ENCODE results near the gene ANKRD60. TPM values are rescaled to one million over a fixed set of nuclear protein-coding genes. Genes with fewer than 3 reads are reported as not detected.

Gene ANKRD60
- total RNA-seq, 2 donors from 2014 or later = not detected

DNA sequence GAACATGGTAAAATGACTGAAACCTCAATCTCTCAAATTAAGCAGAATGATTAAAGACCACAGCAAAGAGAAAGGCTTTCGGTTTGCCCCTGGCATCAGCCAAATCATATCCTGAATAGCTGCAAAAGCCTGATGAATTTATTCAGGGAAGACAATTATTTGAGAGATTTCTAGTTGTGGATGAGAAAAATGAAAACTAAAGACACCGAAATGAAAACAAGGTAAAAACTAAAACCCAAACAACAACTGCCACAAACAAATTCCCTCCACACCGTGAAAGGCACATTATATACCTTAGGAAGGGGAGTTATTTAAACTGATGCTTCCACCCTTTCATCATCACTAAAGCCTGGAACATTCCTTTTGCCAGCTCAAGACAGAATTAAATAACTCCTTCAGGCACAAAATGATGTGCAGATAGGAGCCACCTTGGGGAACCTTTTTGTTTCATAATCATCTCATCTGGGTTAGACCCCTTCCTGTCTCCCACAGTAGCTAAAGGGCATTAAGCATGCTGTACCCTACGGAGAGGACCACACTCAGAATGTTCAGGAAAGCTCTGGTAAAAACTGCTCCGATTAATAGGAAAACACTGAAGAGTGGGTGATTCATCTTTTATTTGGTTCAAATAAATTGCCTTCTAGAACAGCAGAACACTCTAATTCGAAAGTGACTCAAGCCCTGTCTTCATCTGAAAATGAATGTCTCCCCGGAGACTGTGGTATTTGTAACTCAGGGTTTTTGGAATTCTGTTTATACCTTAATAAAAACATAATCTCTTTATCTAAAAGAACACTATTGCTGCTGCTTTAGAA is 9.1 kb upstream of the ANKRD60 start:
- H3K4me3 Mint-ChIP-seq = peak overlapping the region; percentile 80
- no peaks in the 10 kb centered on the region for H3K27me3 Mint-ChIP-seq
- ATAC-seq (replicated peaks) = peak; percentile 18
- peaks cover 16% of the 10 kb centered on the region for H3K4me1 Mint-ChIP-seq
- H3K27ac Mint-ChIP-seq = peak overlapping the region; percentile 51
- H3K36me3 Mint-ChIP-seq (ENCODE audit: low read depth) = peaks cover 33% of the 10 kb centered on the region
- H3K9me3 Mint-ChIP-seq = no peaks in the 10 kb centered on the region

DNA sequence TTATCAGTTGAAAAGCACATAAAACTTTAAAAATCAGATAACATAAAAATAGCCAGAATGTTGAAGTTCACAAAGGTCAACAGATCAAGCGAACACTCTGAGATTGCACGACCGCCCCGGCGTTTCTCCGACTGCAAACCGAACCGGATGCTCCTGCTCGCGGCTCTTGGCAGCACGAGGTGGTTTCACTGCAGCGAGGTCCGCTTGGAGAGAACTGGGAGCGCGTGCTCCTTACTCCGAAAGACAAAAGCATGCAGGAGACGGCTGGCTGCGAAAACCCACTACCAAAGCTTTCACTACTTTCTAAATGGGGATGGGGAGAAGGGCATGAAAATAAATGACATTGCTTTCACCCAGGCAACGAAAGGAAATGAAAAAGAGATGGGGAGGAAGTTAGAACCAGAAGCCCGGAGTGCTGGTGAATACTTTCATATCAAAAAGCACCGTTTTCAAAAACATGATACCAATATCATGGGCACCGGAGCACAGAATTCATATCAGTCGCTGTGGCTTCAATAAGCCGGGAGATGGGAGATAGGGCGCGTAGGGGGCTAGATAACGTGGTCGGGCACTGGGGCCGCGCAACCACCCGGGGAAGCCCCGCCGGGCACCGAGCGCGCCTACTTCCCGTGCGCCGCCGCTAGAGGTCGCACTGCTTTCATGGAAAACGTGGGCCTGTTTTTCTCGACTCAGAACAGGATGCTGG is 8.3 kb upstream of the ANKRD60 start:
- ATAC-seq (replicated peaks) = peak; percentile 94
- peaks cover 25% of the 10 kb centered on the region for H3K36me3 Mint-ChIP-seq (ENCODE audit: low read depth)
- peaks cover 16% of the 10 kb centered on the region for H3K4me1 Mint-ChIP-seq
- H3K27ac Mint-ChIP-seq = peak overlapping the region; percentile 51
- no peaks in the 10 kb centered on the region for H3K27me3 Mint-ChIP-seq
- H3K4me3 Mint-ChIP-seq = peak overlapping the region; percentile 80
- H3K9me3 Mint-ChIP-seq = no peaks in the 10 kb centered on the region

DNA sequence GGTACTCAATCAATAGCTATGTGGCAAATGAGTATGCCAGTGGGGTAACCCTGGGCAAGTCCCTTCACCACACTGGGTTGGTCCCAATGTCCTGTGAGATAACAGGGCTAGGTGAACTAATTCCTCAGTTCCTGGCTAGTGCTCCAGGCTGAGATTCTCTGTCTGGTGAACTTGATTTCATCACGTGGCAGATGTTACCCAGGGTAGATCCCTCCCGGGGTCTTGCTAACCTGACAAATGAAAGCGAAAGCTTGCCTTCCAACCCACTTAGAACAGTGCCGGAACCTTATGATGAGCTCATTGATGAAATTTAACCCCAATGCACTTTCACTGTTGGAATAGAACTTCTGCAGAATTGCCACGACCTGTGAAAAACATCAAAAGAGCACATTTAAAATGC is 6.6 kb upstream of the ANKRD60 start:
- H3K36me3 Mint-ChIP-seq (ENCODE audit: low read depth) = peaks cover 23% of the 10 kb centered on the region
- no peak overlapping the region for H3K27ac Mint-ChIP-seq
- peaks cover 3% of the 10 kb centered on the region for H3K27me3 Mint-ChIP-seq
- H3K4me1 Mint-ChIP-seq = peaks cover 16% of the 10 kb centered on the region
- H3K4me3 Mint-ChIP-seq = peak overlapping the region; percentile 32
- no peaks in the 10 kb centered on the region for H3K9me3 Mint-ChIP-seq
- ATAC-seq (replicated peaks) = no peak

DNA sequence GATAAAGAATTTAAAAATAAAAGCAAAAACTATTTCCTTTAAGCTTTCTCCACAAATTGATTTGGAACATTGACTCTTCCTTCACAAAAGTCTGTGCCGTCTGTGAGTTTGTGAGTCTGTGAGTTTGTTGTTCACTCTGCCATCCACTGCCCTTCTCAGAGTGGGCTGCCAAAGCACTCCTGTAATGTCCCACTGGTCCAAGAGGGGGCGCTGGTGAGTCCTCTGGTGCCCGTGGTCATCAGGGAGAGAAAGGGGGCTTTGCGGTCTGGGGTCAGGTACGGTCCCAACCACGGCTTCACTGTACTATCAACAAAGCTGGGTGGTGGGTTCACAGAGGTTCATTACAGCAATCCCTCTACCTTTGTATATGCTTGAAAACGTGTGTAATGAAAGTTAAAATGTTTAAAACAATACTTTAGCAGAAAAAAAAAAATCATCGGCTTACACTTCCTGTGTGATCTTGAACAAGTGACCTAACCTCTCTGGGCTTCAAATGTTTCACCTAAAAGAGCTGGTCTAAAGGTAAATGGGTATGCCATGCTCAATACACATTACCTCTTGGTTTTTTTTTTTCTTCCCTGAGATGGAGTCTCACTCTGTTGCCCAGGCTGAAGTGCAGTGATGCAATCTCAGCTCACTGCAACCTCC is 5.6 kb upstream of the ANKRD60 start:
- Mint-ChIP-seq H3K27ac (no peak overlapping the region), H3K36me3 (ENCODE audit: low read depth) (peaks cover 27% of the 10 kb centered on the region), H3K27me3 (peaks cover 13% of the 10 kb centered on the region), H3K4me1 (peaks cover 22% of the 10 kb centered on the region), H3K9me3 (no peaks in the 10 kb centered on the region), H3K4me3 (no peak overlapping the region)
- no peak for ATAC-seq (replicated peaks)

DNA sequence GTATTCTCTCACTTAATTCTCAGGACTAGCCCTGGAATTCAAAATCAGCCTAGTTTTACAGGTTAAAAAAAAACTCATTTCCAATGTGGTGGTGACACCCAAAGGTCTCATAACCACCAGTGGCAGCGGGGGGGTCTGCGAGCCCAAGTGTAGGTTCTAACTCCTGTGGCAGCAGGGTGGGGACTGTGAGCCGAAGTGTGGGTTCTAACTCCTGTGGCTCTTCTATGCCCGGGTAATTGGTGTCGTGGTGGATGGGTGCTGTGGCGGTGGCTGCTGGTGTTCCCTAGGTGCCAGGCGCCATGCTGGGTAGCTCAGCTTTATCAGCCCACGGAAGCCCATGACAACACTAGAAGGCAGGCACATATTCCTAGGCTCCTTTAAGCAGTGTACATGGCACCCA is 4.9 kb upstream of the ANKRD60 start:
- peaks cover 15% of the 10 kb centered on the region for H3K27me3 Mint-ChIP-seq
- no peak overlapping the region for H3K4me3 Mint-ChIP-seq
- H3K27ac Mint-ChIP-seq = no peak overlapping the region
- peaks cover 30% of the 10 kb centered on the region for H3K36me3 Mint-ChIP-seq (ENCODE audit: low read depth)
- peaks cover 25% of the 10 kb centered on the region for H3K4me1 Mint-ChIP-seq
- ATAC-seq (replicated peaks) = no peak
- no peaks in the 10 kb centered on the region for H3K9me3 Mint-ChIP-seq

DNA sequence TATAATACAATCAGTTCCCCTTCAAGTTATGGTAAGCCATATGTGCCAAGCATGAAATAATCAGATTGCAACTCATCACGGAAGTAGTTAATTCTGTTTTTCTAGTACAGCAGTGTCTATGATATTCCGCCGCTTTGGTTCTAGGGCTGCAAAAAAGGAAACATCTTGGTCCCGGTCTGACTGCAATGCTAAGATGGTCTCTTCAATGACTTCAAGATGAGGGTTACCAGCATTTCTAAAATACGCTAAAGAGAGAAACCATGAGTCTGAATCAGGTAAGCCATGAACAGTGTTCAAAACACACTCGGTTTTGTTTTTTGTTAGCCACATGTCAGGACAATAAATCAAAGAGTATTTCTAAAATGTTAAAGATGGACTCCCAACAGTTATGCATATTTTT is 3.2 kb upstream of the ANKRD60 start:
- H3K27me3 Mint-ChIP-seq = peaks cover 30% of the 10 kb centered on the region
- H3K27ac Mint-ChIP-seq = no peak overlapping the region
- H3K36me3 Mint-ChIP-seq (ENCODE audit: low read depth) = peaks cover 35% of the 10 kb centered on the region
- ATAC-seq (replicated peaks) = no peak
- no peaks in the 10 kb centered on the region for H3K9me3 Mint-ChIP-seq
- H3K4me1 Mint-ChIP-seq = peaks cover 16% of the 10 kb centered on the region
- H3K4me3 Mint-ChIP-seq = no peak overlapping the region

DNA sequence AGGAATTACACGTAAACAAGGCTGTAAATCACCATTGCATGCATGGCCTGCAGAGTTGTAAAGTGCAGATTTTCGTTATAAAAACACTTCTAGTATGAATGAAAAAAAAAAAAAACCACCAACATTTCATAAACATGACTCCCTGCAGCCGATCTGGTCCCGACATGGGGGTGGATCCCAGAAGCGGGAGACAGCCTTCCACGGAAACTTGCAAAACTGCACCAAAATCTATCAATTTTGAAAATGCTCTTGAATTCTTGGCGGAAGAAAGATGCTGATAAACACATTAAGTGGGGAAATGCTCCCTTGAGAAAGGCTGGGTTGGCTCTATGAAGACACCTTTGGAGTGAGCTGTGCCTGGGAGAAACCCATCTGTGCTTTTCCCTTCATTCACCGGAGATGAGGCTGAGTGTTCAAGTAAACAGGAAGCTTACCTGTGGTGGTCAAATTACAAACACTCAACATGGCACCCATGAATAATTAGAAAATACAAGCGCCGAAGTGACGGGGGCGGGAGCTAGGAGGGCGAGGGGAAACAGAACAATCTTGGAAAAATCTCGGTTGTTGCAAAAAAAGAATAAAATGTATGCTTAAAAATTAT is 845 bp upstream of the ANKRD60 start:
- H3K4me1 Mint-ChIP-seq = peaks cover 9% of the 10 kb centered on the region
- peaks cover 24% of the 10 kb centered on the region for H3K36me3 Mint-ChIP-seq (ENCODE audit: low read depth)
- H3K27ac Mint-ChIP-seq = no peak overlapping the region
- H3K27me3 Mint-ChIP-seq = peaks cover 43% of the 10 kb centered on the region
- H3K9me3 Mint-ChIP-seq = no peaks in the 10 kb centered on the region
- ATAC-seq (replicated peaks) = no peak
- peak overlapping the region; percentile 55 for H3K4me3 Mint-ChIP-seq

DNA sequence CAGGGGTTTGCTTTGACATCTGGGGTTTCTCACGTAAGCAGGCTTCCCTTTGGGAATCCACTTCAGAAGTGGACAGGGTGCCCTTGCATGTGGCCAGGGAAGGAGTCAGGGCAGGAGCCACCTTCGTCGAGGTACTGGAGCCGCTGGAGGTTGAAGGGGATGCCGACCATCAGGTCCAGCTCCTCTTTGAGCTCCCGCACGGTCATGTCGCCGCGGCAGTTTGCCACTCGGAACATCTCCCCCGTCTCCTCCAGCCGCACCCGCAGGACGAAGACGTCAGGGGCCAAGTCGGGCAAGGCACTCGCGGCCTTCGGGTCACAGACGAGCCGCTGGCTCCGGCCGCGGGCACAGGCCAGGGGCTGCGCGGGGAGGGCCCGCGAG is 360 bp downstream of the ANKRD60 start:
- Mint-ChIP-seq H3K4me1 (peaks cover 12% of the 10 kb centered on the region), H3K27me3 (peaks cover 45% of the 10 kb centered on the region), H3K36me3 (ENCODE audit: low read depth) (peaks cover 24% of the 10 kb centered on the region), H3K9me3 (no peaks in the 10 kb centered on the region), H3K27ac (no peak overlapping the region), H3K4me3 (peak overlapping the region; percentile 1)
- no peak for ATAC-seq (replicated peaks)

DNA sequence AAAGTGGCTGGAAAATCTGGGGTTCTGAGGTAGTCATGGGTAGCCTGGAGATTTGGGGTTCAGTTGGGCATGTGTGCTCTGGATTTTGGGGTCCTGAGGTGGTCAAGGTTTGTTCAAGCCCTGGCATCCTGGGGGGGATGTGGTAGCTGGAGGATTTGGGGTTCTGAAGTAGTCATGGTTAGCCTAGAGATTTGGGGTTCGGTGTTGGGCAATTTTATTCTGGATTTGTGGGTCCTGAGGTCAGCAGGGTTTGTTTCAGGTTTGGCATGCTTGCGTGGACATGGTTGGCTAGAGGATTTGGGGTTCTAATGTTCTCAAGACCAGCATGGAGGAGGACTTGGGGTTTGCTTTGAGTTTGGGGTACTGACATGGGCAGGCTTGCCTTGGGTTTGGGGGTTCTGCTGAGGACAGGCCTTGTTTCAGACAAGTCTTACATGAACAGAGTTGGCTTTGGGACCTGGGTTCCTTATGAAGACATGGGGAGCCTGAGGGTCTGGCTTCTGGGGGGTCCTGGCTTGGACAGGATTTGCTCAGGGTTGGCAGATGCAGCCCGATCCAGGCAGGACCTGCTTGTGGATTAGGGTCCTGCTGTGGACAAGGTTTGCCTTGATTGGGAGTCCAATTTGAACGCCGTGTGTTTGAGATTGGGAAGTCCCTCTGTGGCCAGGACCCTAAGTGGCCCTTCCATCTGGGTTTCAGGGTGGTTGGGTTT is 906 bp downstream of the ANKRD60 start:
- peaks cover 50% of the 10 kb centered on the region for H3K27me3 Mint-ChIP-seq
- no peaks in the 10 kb centered on the region for H3K9me3 Mint-ChIP-seq
- H3K4me1 Mint-ChIP-seq = peaks cover 16% of the 10 kb centered on the region

DNA sequence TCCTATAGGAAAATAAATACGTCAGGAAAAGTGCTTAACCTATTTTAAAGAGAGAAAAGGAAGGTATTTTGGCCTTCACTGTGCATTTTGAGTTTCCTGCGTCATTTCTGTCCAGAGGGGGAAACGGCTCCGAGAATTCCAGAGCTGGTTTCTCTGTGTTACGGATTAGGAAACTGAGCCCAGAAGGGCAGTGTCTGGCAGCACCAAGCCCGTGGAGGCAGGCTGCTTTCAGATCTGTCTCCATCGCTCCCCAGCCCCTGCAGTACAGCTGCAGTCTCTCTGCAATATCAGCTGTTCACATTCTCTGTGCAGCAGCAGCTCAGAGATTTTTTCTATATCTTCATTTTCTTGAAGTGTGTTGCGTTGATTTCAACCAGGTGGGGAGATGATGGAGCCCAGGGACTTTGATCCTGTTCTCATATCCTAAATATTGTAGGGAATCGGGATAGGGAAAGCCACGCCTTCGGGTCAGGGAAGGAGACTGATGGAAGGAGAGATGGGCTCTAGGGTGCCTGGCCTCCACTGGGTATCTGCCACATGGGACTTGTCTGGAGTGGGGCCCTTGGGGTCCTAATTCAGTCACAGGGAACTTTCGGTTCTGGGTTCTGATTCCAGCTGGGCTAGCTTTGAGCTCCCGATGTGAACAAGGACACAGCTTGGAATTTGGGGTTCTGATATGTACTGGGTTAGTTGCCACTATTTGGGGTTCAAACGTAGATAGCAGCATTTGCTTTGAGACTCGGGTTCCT is 2.8 kb downstream of the ANKRD60 start:
- Mint-ChIP-seq H3K4me3 (no peak overlapping the region), H3K36me3 (ENCODE audit: low read depth) (peaks cover 24% of the 10 kb centered on the region), H3K27me3 (peaks cover 63% of the 10 kb centered on the region), H3K4me1 (peaks cover 16% of the 10 kb centered on the region), H3K9me3 (no peaks in the 10 kb centered on the region), H3K27ac (no peak overlapping the region)
- no peak for ATAC-seq (replicated peaks)

More for the DNA sequence above, 906 bp downstream of the ANKRD60 start:
- Mint-ChIP-seq H3K4me3 (peak overlapping the region; percentile 1), H3K27ac (no peak overlapping the region), H3K36me3 (ENCODE audit: low read depth) (peaks cover 24% of the 10 kb centered on the region)
- ATAC-seq (replicated peaks) = no peak

DNA sequence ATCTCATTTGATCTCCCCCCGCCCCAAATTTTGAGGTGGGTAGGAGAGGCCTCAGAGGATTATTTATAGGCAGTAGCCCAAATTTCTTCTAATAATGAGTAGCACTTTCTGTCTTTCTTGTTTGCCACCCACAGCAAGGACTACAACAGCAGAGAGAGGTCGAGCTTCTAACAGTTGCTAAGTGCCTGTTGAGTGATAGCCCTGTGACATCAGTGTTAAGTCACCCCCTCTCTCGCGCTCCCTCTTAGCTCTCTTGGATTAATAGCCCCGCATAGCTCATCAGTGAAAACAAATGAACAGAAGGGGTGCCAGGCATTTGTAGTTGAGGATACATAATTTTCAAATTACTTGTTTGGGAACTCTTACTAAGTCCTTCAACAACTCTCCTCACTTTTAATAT is 3.5 kb downstream of the ANKRD60 start:
- Mint-ChIP-seq H3K27me3 (peaks cover 65% of the 10 kb centered on the region), H3K36me3 (ENCODE audit: low read depth) (peaks cover 17% of the 10 kb centered on the region), H3K4me1 (peaks cover 16% of the 10 kb centered on the region), H3K9me3 (no peaks in the 10 kb centered on the region), H3K4me3 (no peak overlapping the region), H3K27ac (no peak overlapping the region)
- no peak for ATAC-seq (replicated peaks)

DNA sequence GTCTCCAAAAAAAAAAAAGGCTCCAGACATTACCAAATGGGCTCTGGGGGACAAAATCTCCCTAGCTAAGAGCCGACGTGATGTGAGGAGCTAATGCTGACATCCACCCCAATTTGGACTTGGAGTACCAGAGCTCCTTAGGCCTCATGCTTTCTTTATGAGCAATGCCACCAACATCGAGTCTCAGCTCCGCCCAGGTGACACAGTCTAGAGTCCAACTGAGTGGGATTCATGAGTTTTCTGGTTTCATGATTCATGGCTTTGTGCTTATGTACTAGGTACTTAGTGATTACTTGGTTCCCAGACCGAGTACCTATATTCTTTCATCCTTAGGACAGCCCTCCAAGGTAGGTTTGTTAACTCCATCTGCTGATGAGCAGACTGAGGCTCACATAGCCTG is 4.4 kb downstream of the ANKRD60 start:
- peaks cover 2% of the 10 kb centered on the region for H3K9me3 Mint-ChIP-seq
- H3K27ac Mint-ChIP-seq = peak overlapping the region; percentile 64
- H3K36me3 Mint-ChIP-seq (ENCODE audit: low read depth) = peaks cover 9% of the 10 kb centered on the region
- peak; percentile 90 for ATAC-seq (replicated peaks)
- H3K27me3 Mint-ChIP-seq = peaks cover 64% of the 10 kb centered on the region
- peaks cover 11% of the 10 kb centered on the region for H3K4me1 Mint-ChIP-seq
- peak overlapping the region; percentile 21 for H3K4me3 Mint-ChIP-seq

DNA sequence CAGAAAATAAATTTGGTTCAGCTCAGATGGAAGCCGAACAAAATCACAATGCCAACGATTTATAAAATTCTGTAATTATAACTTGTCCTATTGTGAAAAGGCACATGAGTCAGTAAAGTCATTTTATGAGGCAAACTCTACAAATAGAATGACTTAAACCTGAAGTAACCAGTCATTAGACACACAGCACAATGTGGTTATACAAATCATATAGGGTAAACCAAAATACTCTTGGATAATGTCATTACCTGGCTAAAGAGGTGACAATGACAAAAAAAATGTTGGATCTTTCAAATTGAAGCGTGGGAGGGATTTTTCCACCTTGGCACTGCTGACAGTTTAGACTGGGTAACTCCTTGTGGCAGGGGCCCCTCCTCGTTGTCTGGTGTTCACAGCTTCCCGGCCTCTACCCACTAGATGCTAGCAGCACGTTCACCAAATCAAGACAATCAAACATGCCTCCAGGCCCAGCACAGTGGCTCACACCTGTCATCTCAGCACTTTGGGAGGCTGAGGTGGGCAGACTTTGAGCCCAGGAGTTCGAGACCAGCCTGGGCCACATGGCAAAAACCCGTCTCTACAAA is 5.0 kb downstream of the ANKRD60 start:
- H3K4me3 Mint-ChIP-seq = no peak overlapping the region
- H3K27ac Mint-ChIP-seq = peak overlapping the region; percentile 64
- H3K9me3 Mint-ChIP-seq = peaks cover 6% of the 10 kb centered on the region
- peaks cover 67% of the 10 kb centered on the region for H3K27me3 Mint-ChIP-seq
- H3K4me1 Mint-ChIP-seq = peaks cover 7% of the 10 kb centered on the region
- ATAC-seq (replicated peaks) = peak; percentile 68
- H3K36me3 Mint-ChIP-seq (ENCODE audit: low read depth) = peaks cover 5% of the 10 kb centered on the region

Measured in activated T-helper 17 cell treated with anti-CD3 and anti-CD28 coated beads, Interleukin-2, amount 50 U/mL, for 72 hours (primary cell).